CD4-positive, alpha-beta memory T cell (primary cell): Measurements from ENCODE around the gene PIEZO2. TPM values are rescaled to one million over a fixed set of nuclear protein-coding genes. Genes with fewer than 3 reads are reported as not detected.

Experiments
- CTCF ChIA-PET: fragments of 350-600 bp; sonication (Branson Sonifier 250); formaldehyde crosslinking; loops from one replicate; lab custom pipeline; 2021; ENCODE audit warnings: inconsistent platforms; ENCODE audit not compliant: partially characterized antibody; lab: Charles Lee
- POLR2A ChIA-PET: fragments of 350-600 bp; sonication (Branson Sonifier 250); formaldehyde crosslinking; loops from one replicate; lab custom pipeline; 2021; ENCODE audit not compliant: partially characterized antibody; lab: Charles Lee
- DNase-seq, 5 donors: peaks; one replicate each; pipeline versions ENCODE4 v3.0.0 to v3.0.0-alpha.2; 2020 to 2022; ENCODE audit warnings: mixed read lengths in 1 of 5
- H3K27ac ChIP-seq: one replicate; pipeline ENCODE4 v1.7.0; 2013; ENCODE audit warnings: low read depth, low read length
- H3K27me3 ChIP-seq: 2 replicates; pipeline ENCODE4 v1.7.0; 2013; ENCODE audit warnings: mild to moderate bottlenecking, low read length, moderate library complexity; ENCODE audit not compliant: insufficient read depth
- H3K36me3 ChIP-seq: 2 replicates; pipeline ENCODE4 v1.7.0; 2013; ENCODE audit warnings: mild to moderate bottlenecking, low read length, moderate library complexity; ENCODE audit not compliant: insufficient read depth
- H3K4me1 ChIP-seq: 2 replicates; pipeline ENCODE4 v1.7.0; 2013; ENCODE audit warnings: mild to moderate bottlenecking, low read length, moderate library complexity; ENCODE audit not compliant: insufficient read depth
- H3K4me3 ChIP-seq, 2 donors: one replicate each; pipeline ENCODE4 v1.7.0; 2013; ENCODE audit warnings: low read length in 2 of 2, mild to moderate bottlenecking in 1 of 2
- H3K9me3 ChIP-seq, 2 donors: one replicate each; pipeline ENCODE4 v1.7.0; 2013; ENCODE audit warnings: low read length in 2 of 2, control low read depth in 1 of 2; ENCODE audit not compliant: control insufficient read depth in 1 of 2
- H3K27ac Mint-ChIP-seq, 7 donors: one replicate each; pipeline ENCODE4 v1.8.0; 2020 to 2021; ENCODE audit warnings: mixed read lengths in 7 of 7, mild to moderate bottlenecking in 6 of 7, inconsistent platforms in 3 of 7, moderate library complexity in 3 of 7
- H3K27me3 Mint-ChIP-seq, 2 donors: one replicate each; pipeline ENCODE4 v1.8.0; 2020 to 2021; ENCODE audit warnings: mixed read lengths in 2 of 2
- H3K36me3 Mint-ChIP-seq, 2 donors: one replicate each; pipeline ENCODE4 v1.8.0; 2020 to 2021; ENCODE audit warnings: mixed read lengths in 2 of 2, inconsistent platforms in 1 of 2, mild to moderate bottlenecking in 1 of 2
- H3K4me1 Mint-ChIP-seq, 4 donors: one replicate each; pipeline ENCODE4 v1.8.0; 2020 to 2021; ENCODE audit warnings: mixed read lengths in 4 of 4, mild to moderate bottlenecking in 1 of 4
- H3K4me3 Mint-ChIP-seq, 8 donors: one replicate each; pipeline ENCODE4 v1.8.0; 2020 to 2021; ENCODE audit warnings: mixed read lengths in 8 of 8, mild to moderate bottlenecking in 7 of 8, moderate library complexity in 6 of 8, inconsistent platforms in 3 of 8
- H3K9me3 Mint-ChIP-seq, 8 donors: one replicate each; pipeline ENCODE4 v1.8.0; 2020 to 2021; ENCODE audit warnings: mixed read lengths in 8 of 8, mild to moderate bottlenecking in 5 of 8, inconsistent platforms in 3 of 8, moderate library complexity in 1 of 8
- intact Hi-C: fragments of 100-400 bp; cut with micrococcal nuclease; formaldehyde crosslinking; loops from one replicate; pipeline ENCODE4 v1.15.1; 2023
- polyA plus RNA-seq, 2 donors: library from polyadenylated mRNA; unstranded; fragments of 300-500 nt; fragmentation: Illumina TruSeq; gene quantifications; one replicate each; pipeline ENCODE4 v1.2.3, GENCODE V29; 2021
- total RNA-seq, 2 experiments: library from RNA; stranded (reverse); gene quantifications; one replicate each; pipeline ENCODE4 v1.2.3, GENCODE V29; 2021

The PIEZO2 gene
- total and polyA plus RNA-seq, 4 experiments from 2014 or later: not detected

- no peak overlapping the region for H3K27ac ChIP-seq
- H3K27me3 Mint-ChIP-seq: peaks cover 4% of the 10 kb centered on the region in 2 donors
- no peak for DNase-seq
- H3K4me1 Mint-ChIP-seq: no peaks in the 10 kb centered on the region
- H3K27me3 ChIP-seq: peaks cover 4% of the 10 kb centered on the region
- ChIA-PET CTCF (no interaction called here), POLR2A (no interaction called here)
- no peaks in the 10 kb centered on the region for H3K36me3 Mint-ChIP-seq
- no peaks in the 10 kb centered on the region for H3K36me3 ChIP-seq
- H3K9me3 ChIP-seq: no peaks in the 10 kb centered on the region
- H3K4me3 ChIP-seq: no peak overlapping the region
- H3K4me3 Mint-ChIP-seq: no peak overlapping the region
- no peak overlapping the region for H3K27ac Mint-ChIP-seq
- no peaks in the 10 kb centered on the region for H3K4me1 ChIP-seq
- intact Hi-C loops: no loop called here
- H3K9me3 Mint-ChIP-seq: peaks cover 0 to 3% (median 0%) of the 10 kb centered on the region in 8 donors
These were observed 469.1 kb downstream of the PIEZO2 start for GRCh38 chr18:10680271-10680596.

- no peak overlapping the region for H3K27ac ChIP-seq
- H3K36me3 ChIP-seq: no peaks in the 10 kb centered on the region
- H3K9me3 ChIP-seq: no peaks in the 10 kb centered on the region
- Mint-ChIP-seq H3K27me3 (peaks cover 3 to 4% of the 10 kb centered on the region in 2 donors), H3K27ac (no peak overlapping the region), H3K36me3 (no peaks in the 10 kb centered on the region), H3K4me1 (no peaks in the 10 kb centered on the region), H3K4me3 (no peak overlapping the region), H3K9me3 (peaks cover 0 to 1% (median 0%) of the 10 kb centered on the region in 8 donors)
- H3K27me3 ChIP-seq: peaks cover 4% of the 10 kb centered on the region
- CTCF ChIA-PET: no interaction called here
- intact Hi-C loops: no loop called here
- POLR2A ChIA-PET: no interaction called here
- H3K4me3 ChIP-seq: no peak overlapping the region
- H3K4me1 ChIP-seq: no peaks in the 10 kb centered on the region
- no peak for DNase-seq
These were observed 469.7 kb downstream of the PIEZO2 start for GRCh38 chr18:10679557-10680270.

GRCh38 chr18:10671441-10671840 lies 477.9 kb downstream of the PIEZO2 start:
- Histone ChIP-seq H3K9me3 (no peaks in the 10 kb centered on the region), H3K27ac (no peak overlapping the region), H3K36me3 (no peaks in the 10 kb centered on the region), H3K4me1 (no peaks in the 10 kb centered on the region), H3K4me3 (no peak overlapping the region), H3K27me3 (no peaks in the 10 kb centered on the region)
- no peak for DNase-seq
- peaks cover 0 to 3% of the 10 kb centered on the region in 2 donors for H3K27me3 Mint-ChIP-seq
- ChIA-PET POLR2A (no interaction called here), CTCF (interaction anchor here (0.9 kb wide), 1 partner anchor 111 kb away, joined by 4 read pairs; no protein-coding TSS in a partner anchor)
- H3K9me3 Mint-ChIP-seq: no peaks in the 10 kb centered on the region
- H3K4me1 Mint-ChIP-seq: no peaks in the 10 kb centered on the region
- no peaks in the 10 kb centered on the region for H3K36me3 Mint-ChIP-seq
- H3K27ac Mint-ChIP-seq: peak overlapping the region in 1 of 7 donors; percentile 27
- intact Hi-C loops: no loop called here
- H3K4me3 Mint-ChIP-seq: no peak overlapping the region

GRCh38 chr18:10670856-10671255 lies 478.5 kb downstream of the PIEZO2 start:
- H3K27ac Mint-ChIP-seq: no peak overlapping the region
- H3K4me3 ChIP-seq: no peak overlapping the region
- H3K4me1 ChIP-seq: no peaks in the 10 kb centered on the region
- no peaks in the 10 kb centered on the region for H3K36me3 ChIP-seq
- DNase-seq: no peak
- no peaks in the 10 kb centered on the region for H3K27me3 ChIP-seq
- CTCF ChIA-PET: interaction anchor here (0.9 kb wide), 1 partner anchor 110 kb away, joined by 4 read pairs; no protein-coding TSS in a partner anchor
- H3K4me3 Mint-ChIP-seq: no peak overlapping the region
- H3K9me3 Mint-ChIP-seq: no peaks in the 10 kb centered on the region
- no peak overlapping the region for H3K27ac ChIP-seq
- no peaks in the 10 kb centered on the region for H3K9me3 ChIP-seq
- H3K27me3 Mint-ChIP-seq: peaks cover 0 to 3% of the 10 kb centered on the region in 2 donors
- no peaks in the 10 kb centered on the region for H3K4me1 Mint-ChIP-seq
- no peaks in the 10 kb centered on the region for H3K36me3 Mint-ChIP-seq
- POLR2A ChIA-PET: no interaction called here
- intact Hi-C loops: no loop called here

- POLR2A ChIA-PET: no interaction called here
- Mint-ChIP-seq H3K4me1 (no peaks in the 10 kb centered on the region), H3K4me3 (no peak overlapping the region), H3K27ac (no peak overlapping the region), H3K27me3 (peaks cover 0 to 3% of the 10 kb centered on the region in 2 donors), H3K36me3 (no peaks in the 10 kb centered on the region), H3K9me3 (no peaks in the 10 kb centered on the region)
- CTCF ChIA-PET: no interaction called here
- H3K36me3 ChIP-seq: no peaks in the 10 kb centered on the region
- H3K27me3 ChIP-seq: no peaks in the 10 kb centered on the region
- H3K4me3 ChIP-seq: no peak overlapping the region
- intact Hi-C loops: no loop called here
- DNase-seq: no peak
- no peak overlapping the region for H3K27ac ChIP-seq
- H3K4me1 ChIP-seq: no peaks in the 10 kb centered on the region
- H3K9me3 ChIP-seq: no peaks in the 10 kb centered on the region
These were observed 479.8 kb downstream of the PIEZO2 start for GRCh38 chr18:10669441-10670100.

GRCh38 chr18:10663750-10664149 lies 485.6 kb downstream of the PIEZO2 start:
- H3K4me3 ChIP-seq: no peak overlapping the region
- peaks cover 0 to 1% (median 0%) of the 10 kb centered on the region in 8 donors for H3K9me3 Mint-ChIP-seq
- H3K27ac Mint-ChIP-seq: no peak overlapping the region
- H3K4me1 ChIP-seq: no peaks in the 10 kb centered on the region
- H3K27me3 ChIP-seq: no peaks in the 10 kb centered on the region
- no peak overlapping the region for H3K4me3 Mint-ChIP-seq
- H3K4me1 Mint-ChIP-seq: no peaks in the 10 kb centered on the region
- no peaks in the 10 kb centered on the region for H3K9me3 ChIP-seq
- CTCF ChIA-PET: no interaction called here
- no peaks in the 10 kb centered on the region for H3K36me3 Mint-ChIP-seq
- POLR2A ChIA-PET: no interaction called here
- no peak for DNase-seq
- H3K36me3 ChIP-seq: no peaks in the 10 kb centered on the region
- intact Hi-C loops: no loop called here
- peaks cover 4 to 8% of the 10 kb centered on the region in 2 donors for H3K27me3 Mint-ChIP-seq
- H3K27ac ChIP-seq: no peak overlapping the region

GRCh38 chr18:10661317-10661716 lies 488.1 kb downstream of the PIEZO2 start:
- Mint-ChIP-seq H3K36me3 (no peaks in the 10 kb centered on the region), H3K27ac (no peak overlapping the region), H3K4me3 (no peak overlapping the region), H3K4me1 (no peaks in the 10 kb centered on the region), H3K9me3 (peaks cover 0 to 5% (median 0%) of the 10 kb centered on the region in 8 donors), H3K27me3 (peaks cover 4 to 5% of the 10 kb centered on the region in 2 donors)
- no peak overlapping the region for H3K27ac ChIP-seq
- DNase-seq: no peak
- H3K9me3 ChIP-seq: no peaks in the 10 kb centered on the region
- H3K36me3 ChIP-seq: no peaks in the 10 kb centered on the region
- no peaks in the 10 kb centered on the region for H3K4me1 ChIP-seq
- POLR2A ChIA-PET: no interaction called here
- H3K27me3 ChIP-seq: no peaks in the 10 kb centered on the region
- H3K4me3 ChIP-seq: no peak overlapping the region
- intact Hi-C loops: no loop called here
- CTCF ChIA-PET: interaction anchor here (1.2 kb wide), 1 partner anchor 101 kb away, joined by 3 read pairs; no protein-coding TSS in a partner anchor
